HCT116 (cell line): Measurements from ENCODE around the gene GABPB1. TPM values are rescaled to one million over a fixed set of nuclear protein-coding genes. Genes with fewer than 3 reads are reported as not detected.

Experiments used
- ATAC-seq: fragments of 200-7000 bp; cut with Tn5 transposase; 2 replicates; pipeline ENCODE4 v1.9.1; 2020; ENCODE audit warnings: mild to moderate bottlenecking, moderate library complexity
- BruUV-seq: library from RNA; stranded (reverse); fragments of 400-500 nt; replicated peaks from 2 replicates; lab custom pipeline; 2021; lab: Mats Ljungman, UMichigan
- CTCF ChIA-PET: fragments of 300-600 bp; sonication (Branson Sonifier 250); formaldehyde crosslinking; loops from one replicate; lab custom pipeline; 2021; ENCODE audit warnings: antibody characterized with exemption; lab: Charles Lee
- POLR2A ChIA-PET: fragments of 300-600, 350-600 bp; sonication (Branson Sonifier 250); formaldehyde crosslinking; loops from one replicate; lab custom pipeline; 2021; ENCODE audit warnings: antibody characterized with exemption; lab: Charles Lee
- RAD21 ChIA-PET, 2 experiments: fragments of 300-600 bp; sonication (Branson Sonifier 250); formaldehyde crosslinking; loops; one replicate each; lab custom pipeline; 2023; ENCODE audit warnings: low total read pairs in 2 of 2; ENCODE audit not compliant: uncharacterized antibody in 2 of 2, unreplicated experiment in 2 of 2, low non-redundant PET in 1 of 2; lab: Charles Lee
- DNase-seq: peaks from one replicate; pipeline ENCODE4 v3.0.0-alpha.2; 2010; ENCODE audit warnings: low read depth, low spot score
- H2AFZ ChIP-seq: fragments of 200-600 bp; shearing (Covaris generic), sonication (generic); 2 replicates; pipeline ENCODE4 v1.6.1; 2017; ENCODE audit warnings: low read depth, mixed run types, mixed read lengths, antibody characterized with exemption, low read length; ENCODE audit not compliant: poor library complexity, severe bottlenecking
- H3K27ac ChIP-seq: 2 replicates; pipeline ENCODE4 v1.5.1; 2012; ENCODE audit warnings: low read depth, low read length
- H3K27me3 ChIP-seq: fragments of 200-600 bp; sonication (generic); 2 replicates; pipeline ENCODE4 v1.6.1; 2016; ENCODE audit warnings: mixed run types, low read length, mixed read lengths; ENCODE audit not compliant: insufficient read depth
- H3K36me3 ChIP-seq, 2 experiments: fragments of 200-500 bp in 1 of 2; fragments of 200-600 bp in 1 of 2; sonication (Bioruptor generic) in 1 of 2; sonication (generic) in 1 of 2; 2 replicates each; pipeline versions ENCODE4 v1.5.1 to v1.6.1; 2014 to 2016; ENCODE audit warnings: low read length in 2 of 2, inconsistent platforms in 1 of 2, mixed read lengths in 1 of 2, mixed run types in 1 of 2; ENCODE audit not compliant: insufficient read depth in 2 of 2, control insufficient read depth in 1 of 2
- H3K4me1 ChIP-seq, 2 experiments: fragments of 200-600 bp in 1 of 2; sonication (generic) in 1 of 2; 2 replicates each; pipeline versions ENCODE4 v1.5.1 to v1.6.1; 2012 to 2017; ENCODE audit warnings: low read length in 2 of 2, inconsistent platforms in 1 of 2, mild to moderate bottlenecking in 1 of 2, mixed read lengths in 1 of 2, mixed run types in 1 of 2, moderate library complexity in 1 of 2; ENCODE audit not compliant: insufficient read depth in 2 of 2, control insufficient read depth in 1 of 2
- H3K4me2 ChIP-seq: fragments of 200-600 bp; sonication (generic); 2 replicates; pipeline ENCODE4 v1.6.1; 2017; ENCODE audit warnings: mixed run types, low read length, mixed read lengths
- H3K4me3 ChIP-seq, 2 experiments: fragments of 200-600 bp in 1 of 2; sonication (generic) in 1 of 2; replicated peaks in 1 of 2; 2 replicates each; pipeline ENCODE4 v1.5.1; 2011 to 2016; ENCODE audit warnings: low read length in 2 of 2, control low read depth in 1 of 2, low read depth in 1 of 2, mild to moderate bottlenecking in 1 of 2, mixed read lengths in 1 of 2, mixed run types in 1 of 2
- H3K79me2 ChIP-seq: fragments of 200-600 bp; sonication (generic); 2 replicates; pipeline ENCODE4 v1.6.1; 2017; ENCODE audit warnings: mild to moderate bottlenecking, mixed run types, low read length, moderate library complexity, mixed read lengths; ENCODE audit not compliant: insufficient read depth
- H3K9ac ChIP-seq: fragments of 200-600 bp; sonication (generic); 2 replicates; pipeline ENCODE4 v1.6.1; 2016; ENCODE audit warnings: low read length, mixed read lengths
- H3K9me2 ChIP-seq: fragments of 200-600 bp; sonication (generic), shearing (Covaris generic); 2 replicates; pipeline ENCODE4 v1.6.1; 2017; ENCODE audit warnings: mixed run types, mild to moderate bottlenecking, moderate library complexity; ENCODE audit not compliant: insufficient read depth
- H3K9me3 ChIP-seq, 2 experiments: fragments of 200-500 bp in 1 of 2; fragments of 200-600 bp in 1 of 2; sonication (Bioruptor generic) in 1 of 2; sonication (generic) in 1 of 2; 2 replicates each; pipeline ENCODE4 v1.6.1; 2014 to 2017; ENCODE audit warnings: low read length in 2 of 2, mixed read lengths in 2 of 2, inconsistent platforms in 1 of 2, low read depth in 1 of 2, mild to moderate bottlenecking in 1 of 2, mixed run types in 1 of 2, moderate library complexity in 1 of 2; ENCODE audit not compliant: control insufficient read depth in 1 of 2, insufficient read depth in 1 of 2
- H4K20me1 ChIP-seq: fragments of 200-600 bp; sonication (generic), shearing (Covaris generic); 2 replicates; pipeline ENCODE4 v1.6.1; 2017; ENCODE audit warnings: mixed run types, mild to moderate bottlenecking, moderate library complexity; ENCODE audit not compliant: insufficient read depth
- POLR2A ChIP-seq: IDR thresholded peaks from 2 replicates; pipeline ENCODE4 v1.7.0; 2011; ENCODE audit warnings: borderline replicate concordance; ENCODE audit not compliant: insufficient read depth, insufficient read length; ENCODE audit errors: extremely low read depth
- POLR2AphosphoS5 ChIP-seq: IDR thresholded peaks from 2 replicates; pipeline ENCODE4 v1.6.1; 2011; ENCODE audit warnings: mild to moderate bottlenecking, low read depth, low read length, moderate library complexity
- REST ChIP-seq: IDR thresholded peaks from 2 replicates; pipeline ENCODE4 v1.6.1; 2012; ENCODE audit warnings: low read depth
- intact Hi-C: fragments of 100-400 bp; cut with micrococcal nuclease; formaldehyde crosslinking; loops from 2 replicates; pipeline ENCODE4 v1.10.0; 2022
- total RNA-seq: library from RNA; stranded (reverse); gene quantifications from one replicate; pipeline ENCODE4 v1.2.1, GENCODE V29; 2021; ENCODE audit not compliant: unreplicated experiment
- TF ChIP-seq, protein P1 (sequence below): IDR thresholded peaks from 2 replicates; pipeline ENCODE4 v1.6.1; 2012

Gene GABPB1
- total RNA-seq, 1 experiment from 2014 or later = 20.1 TPM

GRCh38 chr15:50298340-50298739 lies 56.7 kb downstream of the GABPB1 start:
- CTCF ChIA-PET = no interaction called here
- Histone ChIP-seq H3K27me3 (no peaks in the 10 kb centered on the region), H2AFZ (no peak overlapping the region), H3K79me2 (no peaks in the 10 kb centered on the region; the same call in 1 of the 2 replicates), H3K9me3 (no peaks in the 10 kb centered on the region), H3K27ac (no peak overlapping the region), H3K4me1 (no peaks in the 10 kb centered on the region), H3K36me3 (peaks cover 3 to 4% of the 10 kb centered on the region in 2 experiments; a peak in 1 of 4 replicates), H3K4me3 (no peak overlapping the region), H4K20me1 (no peaks in the 10 kb centered on the region), H3K9me2 (no peaks in the 10 kb centered on the region), H3K4me2 (no peak overlapping the region), H3K9ac (no peak overlapping the region)
- BruUV-seq = no TSS peak
- POLR2A ChIA-PET = no interaction called here
- intact Hi-C loops = no loop called here
- TF ChIP-seq REST (no peak), POLR2AphosphoS5 (no peak)
- TF ChIP-seq, protein P1, sequence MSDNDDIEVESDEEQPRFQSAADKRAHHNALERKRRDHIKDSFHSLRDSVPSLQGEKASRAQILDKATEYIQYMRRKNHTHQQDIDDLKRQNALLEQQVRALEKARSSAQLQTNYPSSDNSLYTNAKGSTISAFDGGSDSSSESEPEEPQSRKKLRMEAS = no peak
- DNase-seq (no peak), ATAC-seq (no peak)
- RAD21 ChIA-PET = no interaction called here

DNA sequence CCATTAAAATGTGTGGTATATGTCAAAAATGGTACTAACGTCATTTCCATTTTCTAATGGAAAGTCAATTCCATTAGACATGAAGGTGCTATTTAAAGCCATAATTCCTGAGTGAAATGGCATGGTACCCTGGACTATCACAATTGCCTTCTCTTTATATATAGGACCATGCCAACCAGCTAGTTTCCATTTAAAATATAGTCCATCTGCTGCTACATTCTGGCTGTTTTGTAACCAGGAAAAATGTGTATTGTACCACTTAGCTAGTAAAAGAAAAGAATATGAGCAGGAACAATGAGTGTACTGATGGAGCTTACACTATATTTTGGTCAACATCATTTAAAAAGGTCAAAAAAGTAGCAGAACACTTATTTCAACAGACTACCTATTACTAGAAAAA lies 59.0 kb downstream of the GABPB1 start:
- Histone ChIP-seq H3K27ac (no peak overlapping the region), H3K79me2 (no peaks in the 10 kb centered on the region; the same call in 1 of the 2 replicates), H3K9me2 (no peaks in the 10 kb centered on the region), H2AFZ (no peak overlapping the region), H3K4me1 (no peaks in the 10 kb centered on the region), H4K20me1 (no peaks in the 10 kb centered on the region), H3K9ac (no peak overlapping the region), H3K36me3 (peaks cover under 1 to 4% of the 10 kb centered on the region in 2 experiments; a peak in 1 of 4 replicates), H3K9me3 (no peaks in the 10 kb centered on the region), H3K27me3 (no peaks in the 10 kb centered on the region), H3K4me2 (no peak overlapping the region), H3K4me3 (no peak overlapping the region)
- no peak for TF ChIP-seq POLR2A
- BruUV-seq = no TSS peak
- intact Hi-C loops = no loop called here
- ChIA-PET RAD21 (no interaction called here), POLR2A (no interaction called here), CTCF (interaction anchor here (1.8 kb wide), 1 partner anchor 20 kb away, joined by 7 read pairs; no protein-coding TSS in a partner anchor)
- no peak for DNase-seq
- ATAC-seq = no peak
